ENCODE results near the gene ESRRB.
A peak's percentile ranks its signal among the peaks of the same experiment; 100 is the strongest.

ESRRB gene

DNA sequence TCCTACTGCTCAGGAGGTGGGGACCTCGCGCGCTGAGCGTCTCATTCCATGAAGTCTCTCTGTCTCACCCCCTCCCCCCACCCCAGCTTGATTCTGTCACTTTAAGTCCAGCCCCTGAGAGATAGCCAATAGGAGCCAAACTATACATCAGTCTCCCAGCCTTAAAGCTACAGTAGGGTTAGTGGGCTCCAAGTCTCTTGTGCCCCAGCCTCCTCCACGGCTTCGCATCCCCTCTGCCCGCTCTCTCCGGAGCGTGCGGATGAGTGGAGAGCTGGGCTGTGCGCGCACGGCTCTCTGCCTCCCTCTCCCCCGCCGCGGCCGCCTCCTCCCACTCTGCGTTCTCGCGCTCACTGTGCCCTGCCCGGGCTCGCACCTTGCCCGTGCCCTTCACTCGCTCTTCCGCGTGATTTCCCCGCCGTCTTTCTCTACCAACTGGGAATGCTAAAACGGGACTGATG is at the start of gene ESRRB:
ESRRB (plus strand) TSS at position 191 of the 458 bp plus-strand sequence; CDS start at position 456, 265 bp downstream.
- peak within 1 kb of the TSS; percentile 46 for H3K4me3 ChIP-seq (ENCODE audit: low read depth, low read length)

- no peak overlapping the region for H3K4me3 ChIP-seq (ENCODE audit: low read depth, low read length)
Observed at GRCh38 chr14:76326918-76327689, 48.8 kb upstream of the ESRRB start.

DNA sequence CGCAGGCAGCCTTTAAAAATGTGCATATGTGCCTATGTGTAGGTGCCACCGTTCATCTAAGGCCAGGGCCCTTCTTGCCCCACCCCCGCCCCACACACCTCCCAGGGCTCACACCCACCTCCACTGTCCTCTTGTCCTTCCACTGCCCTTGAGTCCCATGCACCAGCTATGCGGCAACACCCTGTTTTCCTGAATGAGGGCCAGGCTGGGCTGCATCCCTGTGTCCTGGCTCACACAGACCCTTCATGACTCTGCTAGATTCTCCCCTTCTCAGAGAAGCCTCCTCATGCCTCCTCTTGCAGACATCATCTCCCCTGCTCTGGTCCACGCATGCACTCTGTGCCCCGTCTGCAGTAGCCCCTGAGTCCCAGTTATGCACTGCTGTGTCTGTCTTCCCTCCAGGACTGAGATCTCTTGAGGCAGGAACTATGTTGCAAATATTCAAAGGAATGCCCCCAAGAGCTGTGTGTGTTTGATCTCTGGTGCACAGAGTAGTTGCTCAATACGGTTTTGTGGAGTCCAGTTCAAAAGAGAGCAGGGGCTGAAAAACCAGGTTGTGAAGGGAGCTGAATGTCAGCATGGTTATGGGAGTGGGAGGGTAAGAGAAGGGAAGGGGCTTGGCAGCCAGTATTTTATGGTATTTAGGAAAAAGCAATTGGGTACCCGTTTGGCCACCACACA is 47.3 kb upstream of the ESRRB start:
- H3K4me3 ChIP-seq (ENCODE audit: low read depth, low read length), result no peak overlapping the region

DNA sequence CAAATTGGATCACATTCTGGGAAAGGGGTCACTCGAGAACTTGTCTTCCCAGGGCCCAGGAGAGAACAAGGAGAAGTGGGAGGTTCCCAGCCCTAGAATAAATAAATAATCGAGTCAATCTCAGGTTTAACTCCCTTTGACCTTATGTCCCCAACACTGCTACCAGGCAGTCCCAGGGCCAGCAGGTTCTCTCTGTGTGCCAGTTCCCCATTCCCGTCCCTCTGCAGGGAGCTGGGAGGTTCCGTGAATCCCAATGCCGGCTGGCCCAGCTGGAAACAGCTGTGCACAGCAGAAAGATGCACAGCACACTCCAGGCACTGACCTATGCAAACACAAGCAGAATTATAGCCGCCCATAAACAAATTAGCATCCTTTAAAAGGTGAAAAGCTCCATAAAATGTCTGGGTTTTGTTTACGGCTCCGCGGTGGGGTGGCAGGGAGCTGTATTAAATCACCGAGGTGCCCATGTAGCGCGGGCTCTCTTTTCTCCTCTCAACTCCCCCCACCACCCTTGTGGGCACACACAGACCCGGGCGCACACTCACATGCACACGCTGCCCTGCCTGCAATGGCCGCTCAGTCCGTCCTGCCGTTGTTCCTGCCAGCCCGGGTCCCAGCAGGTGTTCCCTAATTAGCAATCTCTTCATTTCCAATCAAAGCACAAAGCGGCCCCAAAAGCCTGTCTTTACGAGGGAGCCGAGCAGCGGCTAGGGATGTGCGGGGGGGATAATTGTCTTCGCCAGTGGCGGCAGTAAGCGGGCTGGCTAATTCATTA is 46.6 kb upstream of the ESRRB start:
- H3K4me3 ChIP-seq (ENCODE audit: low read depth, low read length), result peak overlapping the region; percentile 27

- H3K4me3 ChIP-seq (ENCODE audit: low read depth, low read length), result no peak overlapping the region
Observed at GRCh38 chr14:76329951-76330350, 46.0 kb upstream of the ESRRB start.

- H3K4me3 ChIP-seq (ENCODE audit: low read depth, low read length), result no peak overlapping the region
Observed at GRCh38 chr14:76330411-76331327, 45.3 kb upstream of the ESRRB start.

GRCh38 chr14:76331328-76332011 is 44.5 kb upstream of the ESRRB start:
- no peak overlapping the region for H3K4me3 ChIP-seq (ENCODE audit: low read depth, low read length)

- H3K4me3 ChIP-seq (ENCODE audit: low read depth, low read length), result no peak overlapping the region
Observed at GRCh38 chr14:76333664-76334063, 42.3 kb upstream of the ESRRB start.

- H3K4me3 ChIP-seq (ENCODE audit: low read depth, low read length), result no peak overlapping the region
Observed at GRCh38 chr14:76334316-76334715, 41.6 kb upstream of the ESRRB start.

GRCh38 chr14:76336876-76337275 is 39.1 kb upstream of the ESRRB start:
- H3K4me3 ChIP-seq (ENCODE audit: low read depth, low read length), result no peak overlapping the region

DNA sequence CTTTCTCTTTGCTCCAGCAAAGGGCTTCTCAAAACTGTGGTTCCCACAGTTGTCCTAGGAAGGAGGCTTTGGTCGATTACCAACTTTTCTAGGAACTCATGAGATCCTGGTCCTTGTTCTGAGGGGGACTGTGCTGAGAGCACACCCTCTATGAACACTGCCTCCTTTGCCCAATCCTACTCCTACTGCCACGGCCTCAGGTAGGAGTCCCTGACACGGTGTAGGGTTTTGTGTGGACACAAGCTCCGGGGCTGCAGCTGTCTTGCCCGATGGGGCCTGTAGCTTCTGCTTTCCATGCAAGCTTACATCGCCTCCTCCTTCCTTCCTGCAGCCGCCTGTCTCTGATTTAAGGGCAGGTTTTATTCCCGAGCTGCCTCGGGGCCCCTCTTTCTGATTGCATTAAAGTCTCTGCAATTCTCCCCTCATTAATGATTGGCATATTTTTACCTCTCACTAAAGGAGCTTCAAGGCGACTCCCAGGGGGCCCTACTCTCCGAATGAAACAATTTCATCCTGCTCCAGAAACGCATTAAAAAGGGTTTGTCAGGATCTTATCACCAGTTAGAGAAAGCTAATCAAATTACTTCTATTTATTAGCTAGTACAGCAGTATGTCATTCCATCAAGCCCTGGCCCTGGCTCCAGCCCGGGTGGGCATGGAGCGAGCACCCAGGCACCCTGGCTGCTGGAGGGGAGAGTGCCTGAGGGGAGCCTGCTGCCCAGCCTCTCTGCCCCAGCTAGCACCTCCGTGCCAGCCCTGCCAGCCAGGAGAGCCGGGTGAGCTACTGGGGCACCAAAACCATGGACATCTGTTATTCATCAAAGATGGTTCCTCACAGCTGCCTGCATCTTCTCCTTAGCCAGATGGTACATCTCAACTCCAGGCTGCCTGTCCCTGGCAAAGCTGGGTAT is 38.0 kb upstream of the ESRRB start:
- no peak overlapping the region for H3K4me3 ChIP-seq (ENCODE audit: low read depth, low read length)

- H3K4me3 ChIP-seq (ENCODE audit: low read depth, low read length), result no peak overlapping the region
Observed at GRCh38 chr14:76339728-76340615, 36.0 kb upstream of the ESRRB start.

GRCh38 chr14:76343386-76343785 is 32.6 kb upstream of the ESRRB start:
- H3K4me3 ChIP-seq (ENCODE audit: low read depth, low read length), result no peak overlapping the region

- H3K4me3 ChIP-seq (ENCODE audit: low read depth, low read length), result no peak overlapping the region
Observed at GRCh38 chr14:76346391-76347160, 29.4 kb upstream of the ESRRB start.

DNA sequence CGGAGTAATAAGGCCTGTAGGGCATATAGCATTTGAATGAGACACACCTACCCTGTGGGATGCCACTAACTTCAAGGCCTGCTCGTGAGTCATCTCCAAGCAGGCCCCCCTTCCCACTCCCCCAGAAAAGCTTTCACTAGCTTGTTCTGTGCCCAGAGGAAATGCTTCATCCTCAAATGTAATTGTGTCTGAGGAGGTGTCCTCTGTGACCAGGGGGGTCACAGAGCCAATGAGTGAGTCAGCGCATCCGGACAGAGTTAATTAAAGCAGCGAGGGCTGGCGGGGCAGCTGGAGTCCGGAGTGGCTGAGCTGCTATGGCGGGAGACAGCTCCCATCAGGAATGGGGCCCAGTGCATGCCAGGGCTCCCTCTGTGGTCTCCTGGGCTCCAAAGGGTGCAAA is 27.0 kb upstream of the ESRRB start:
- H3K4me3 ChIP-seq (ENCODE audit: low read depth, low read length), result no peak overlapping the region

DNA sequence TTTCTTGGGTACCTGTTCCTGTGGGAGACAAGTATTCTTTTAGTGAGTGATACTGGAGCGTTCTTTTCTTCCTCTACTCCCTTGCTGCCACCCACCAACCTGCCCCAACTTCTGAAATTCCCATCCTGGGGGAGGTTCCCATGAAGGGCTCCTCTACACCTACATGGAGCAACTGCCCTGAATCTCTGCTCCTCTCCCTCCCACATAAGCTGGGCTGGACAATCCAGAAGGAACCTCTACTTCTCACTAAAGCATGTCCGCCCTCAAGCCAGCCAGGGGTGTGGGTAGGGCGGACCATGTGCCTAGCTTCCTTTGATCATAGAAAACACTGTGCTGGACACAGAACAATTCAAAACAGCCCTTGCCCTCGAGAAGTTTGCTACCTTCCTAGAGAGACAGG is 25.9 kb upstream of the ESRRB start:
- H3K4me3 ChIP-seq (ENCODE audit: low read depth, low read length), result no peak overlapping the region

- H3K4me3 ChIP-seq (ENCODE audit: low read depth, low read length), result no peak overlapping the region
Observed at GRCh38 chr14:76350671-76351070, 25.3 kb upstream of the ESRRB start.

Measured in iPS-11a (cell line).